Activated T-helper 1 cell treated with anti-CD3 and anti-CD28 coated beads, Interleukin-12 subunit alpha, Interleukin-12 subunit beta, Interleukin-2, Interleukin-4 antibody, amounts not matched to agents 30 ng/mL and 10 ng/mL and 1 ng/mL, durations not matched to agents 14 hours and 24 hours and 36 hours (primary cell): ENCODE data around the gene ITPR2. TPM values are rescaled to one million over a fixed set of nuclear protein-coding genes. Genes with fewer than 3 reads are reported as not detected.
"Not testable (repeated sequence)": the region's sequence is repeated elsewhere in the genome, so short reads cannot be mapped to it uniquely, and the experiment has no call there.

ENCODE experiments used
- DNase-seq: peaks from one replicate; pipeline ENCODE4 v3.0.0; 2021; ENCODE audit warnings: low spot score
- H3K27ac Mint-ChIP-seq: one replicate; pipeline ENCODE4 v1.8.0; 2021; ENCODE audit warnings: mild to moderate bottlenecking, mixed read lengths
- H3K27me3 Mint-ChIP-seq: one replicate; pipeline ENCODE4 v1.8.0; 2022; ENCODE audit warnings: mild to moderate bottlenecking, moderate library complexity, mixed read lengths; ENCODE audit not compliant: insufficient read depth
- H3K36me3 Mint-ChIP-seq: one replicate; pipeline ENCODE4 v1.8.0; 2021; ENCODE audit warnings: low read depth, mixed read lengths
- H3K4me1 Mint-ChIP-seq: one replicate; pipeline ENCODE4 v1.8.0; 2021; ENCODE audit warnings: low read depth, mixed read lengths
- H3K4me3 Mint-ChIP-seq: one replicate; pipeline ENCODE4 v1.8.0; 2021; ENCODE audit warnings: mild to moderate bottlenecking, moderate library complexity, mixed read lengths
- H3K9me3 Mint-ChIP-seq: one replicate; pipeline ENCODE4 v1.8.0; 2021; ENCODE audit warnings: mixed read lengths
- intact Hi-C: fragments of 100-400 bp; cut with micrococcal nuclease; formaldehyde crosslinking; loops from one replicate; pipeline ENCODE4 v1.15.1; 2024
- total RNA-seq: library from RNA; stranded (reverse); gene quantifications from 2 replicates; pipeline ENCODE4 v1.2.3, GENCODE V29; 2022

The ITPR2 gene
- total RNA-seq, 1 donor from 2014 or later, result 34.2 TPM

DNA sequence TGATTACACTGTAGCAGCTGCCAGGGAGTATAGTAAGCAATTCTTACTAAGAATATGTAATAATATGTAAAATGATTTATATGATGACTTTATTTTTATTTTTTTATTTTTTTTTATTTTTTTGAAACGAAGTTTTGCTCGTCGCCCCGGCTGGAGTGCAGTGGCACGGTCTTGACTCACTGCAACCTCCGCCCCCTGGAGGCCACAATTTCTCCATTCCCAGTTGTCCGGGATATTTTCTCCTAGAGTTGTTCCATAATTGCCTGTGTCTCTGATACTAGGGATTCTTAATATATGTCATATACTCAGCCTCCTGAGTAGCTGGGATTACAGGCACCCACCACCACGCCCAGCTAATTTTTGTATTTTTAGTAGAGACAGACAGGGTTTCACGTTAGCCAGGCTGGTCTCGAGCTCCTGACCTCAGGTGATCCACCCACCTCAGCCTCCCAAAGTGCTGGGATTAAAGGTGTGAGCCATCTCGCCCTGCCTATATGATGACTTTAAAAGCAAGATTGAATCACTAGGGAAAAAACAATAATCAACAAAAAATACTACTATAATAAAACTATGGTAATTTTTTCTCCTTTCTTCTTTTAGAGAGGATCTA, 12.2 kb upstream of the ITPR2 start:
- intact Hi-C loops, result no loop called here
- DNase-seq, result no peak
- H3K27me3 Mint-ChIP-seq, result peaks cover 11% of the 10 kb centered on the region

DNA sequence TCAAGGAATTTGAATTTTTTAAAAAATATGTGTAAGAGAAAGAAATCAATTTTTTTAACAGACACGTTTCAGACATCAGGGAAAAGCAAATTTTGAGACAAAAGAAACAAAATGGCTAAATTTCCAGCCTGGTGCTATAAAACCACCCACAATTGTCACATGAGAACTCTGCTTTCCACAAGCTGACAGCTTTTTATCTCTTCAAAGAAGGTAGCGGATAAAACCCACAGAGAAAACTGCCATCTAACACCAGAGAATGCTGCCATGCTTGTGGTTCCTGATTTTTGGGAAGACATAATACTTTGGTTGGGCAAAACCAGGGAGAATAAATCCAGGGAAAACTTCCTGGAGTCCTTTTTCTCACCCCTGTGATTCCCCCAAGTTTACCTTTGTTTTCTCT, 10.3 kb upstream of the ITPR2 start:
- Mint-ChIP-seq H3K27ac (no peak overlapping the region), H3K4me3 (no peak overlapping the region), H3K36me3 (no peaks in the 10 kb centered on the region), H3K4me1 (peaks cover 12% of the 10 kb centered on the region), H3K9me3 (no peaks in the 10 kb centered on the region), H3K27me3 (peaks cover 4% of the 10 kb centered on the region)
- DNase-seq, result no peak
- intact Hi-C loops, result no loop called here

More for the DNA sequence above, 12.2 kb upstream of the ITPR2 start:
- H3K4me1 Mint-ChIP-seq, result peaks cover 12% of the 10 kb centered on the region
- H3K4me3 Mint-ChIP-seq, result no peak overlapping the region
- H3K27ac Mint-ChIP-seq, result no peak overlapping the region
- H3K9me3 Mint-ChIP-seq, result no peaks in the 10 kb centered on the region
- no peaks in the 10 kb centered on the region for H3K36me3 Mint-ChIP-seq

DNA sequence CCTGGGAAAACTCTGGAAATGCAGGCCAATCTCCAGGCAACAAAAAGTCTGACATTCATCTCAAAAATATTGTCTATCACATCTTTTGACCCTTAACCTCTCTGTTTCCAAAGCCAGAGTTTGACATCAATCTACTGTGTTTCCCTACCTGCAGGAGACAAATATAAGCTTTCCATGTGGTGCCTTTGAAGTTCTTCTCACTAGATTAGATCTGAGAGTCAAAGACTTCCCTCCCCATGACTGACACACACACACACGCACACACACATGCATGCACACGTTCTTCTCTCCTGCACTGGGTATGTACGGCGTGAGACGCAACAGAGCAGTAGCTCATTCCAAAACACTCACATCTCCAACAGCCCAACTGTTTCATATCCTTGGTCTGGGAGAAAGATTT, 8.1 kb upstream of the ITPR2 start:
- H3K4me1 Mint-ChIP-seq, result peaks cover 5% of the 10 kb centered on the region
- H3K27ac Mint-ChIP-seq, result no peak overlapping the region

DNA sequence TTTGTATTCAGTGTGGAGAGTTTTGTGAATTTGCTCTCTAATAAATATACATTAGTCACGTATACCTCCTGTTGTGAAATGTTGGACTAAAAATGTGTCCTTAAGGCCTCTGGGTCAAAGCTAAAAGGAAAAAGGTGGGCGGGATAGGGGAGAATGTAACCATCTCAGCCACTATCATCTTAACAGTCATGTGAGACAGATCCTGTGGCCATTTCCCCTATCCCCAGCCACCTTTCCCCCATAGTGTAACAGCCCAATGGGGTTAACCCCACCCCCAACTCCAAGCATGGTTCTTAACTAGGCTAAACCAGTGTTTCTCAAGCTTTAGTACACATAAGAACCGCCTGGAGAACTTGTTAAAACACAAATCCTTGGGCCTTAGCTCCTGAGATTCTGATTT, 6.5 kb upstream of the ITPR2 start:
- Mint-ChIP-seq H3K4me1 (peaks cover 5% of the 10 kb centered on the region), H3K36me3 (no peaks in the 10 kb centered on the region), H3K27me3 (no peaks in the 10 kb centered on the region), H3K4me3 (no peak overlapping the region), H3K27ac (no peak overlapping the region), H3K9me3 (no peaks in the 10 kb centered on the region)
- DNase-seq, result no peak
- intact Hi-C loops, result loop anchor here (10.0 kb wide), 2 partner anchors 405 kb away; partner anchors contain the start of gene STK38L

More for the DNA sequence above, 8.1 kb upstream of the ITPR2 start:
- Mint-ChIP-seq H3K27me3 (no peaks in the 10 kb centered on the region), H3K36me3 (no peaks in the 10 kb centered on the region), H3K9me3 (no peaks in the 10 kb centered on the region), H3K4me3 (no peak overlapping the region)
- no peak for DNase-seq
- intact Hi-C loops, result no loop called here

DNA sequence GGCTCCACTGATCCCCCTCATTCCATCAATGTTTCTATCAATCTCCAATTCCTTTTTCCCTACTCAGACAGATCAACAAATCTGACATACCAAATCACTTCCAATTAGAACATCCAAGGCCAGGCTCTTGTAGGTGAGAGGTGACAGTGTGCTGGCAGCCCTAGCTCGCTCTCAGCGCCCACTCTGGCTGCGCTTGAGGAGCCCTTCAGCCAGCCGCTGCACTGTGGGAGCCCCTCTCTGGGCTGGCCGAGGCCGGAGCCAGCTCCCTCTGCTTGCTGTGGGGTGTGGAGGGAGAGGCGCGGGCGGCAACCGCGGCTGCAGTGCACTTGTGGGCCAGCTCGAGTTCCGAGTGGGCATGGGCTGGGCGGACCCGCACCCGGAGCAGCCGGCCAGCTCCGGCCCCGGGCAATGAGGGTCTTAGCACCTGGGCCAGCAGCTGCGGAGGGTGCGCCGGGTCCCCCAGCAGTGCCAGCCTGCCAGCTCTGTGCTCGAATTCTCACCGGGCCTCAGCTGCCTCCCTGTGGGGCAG, 6.0 kb upstream of the ITPR2 start:
- intact Hi-C loops, result loop anchor here (10.0 kb wide), 2 partner anchors 404 to 406 kb away; partner anchors contain the start of gene STK38L
- H3K4me1 Mint-ChIP-seq, result peaks cover 9% of the 10 kb centered on the region

DNA sequence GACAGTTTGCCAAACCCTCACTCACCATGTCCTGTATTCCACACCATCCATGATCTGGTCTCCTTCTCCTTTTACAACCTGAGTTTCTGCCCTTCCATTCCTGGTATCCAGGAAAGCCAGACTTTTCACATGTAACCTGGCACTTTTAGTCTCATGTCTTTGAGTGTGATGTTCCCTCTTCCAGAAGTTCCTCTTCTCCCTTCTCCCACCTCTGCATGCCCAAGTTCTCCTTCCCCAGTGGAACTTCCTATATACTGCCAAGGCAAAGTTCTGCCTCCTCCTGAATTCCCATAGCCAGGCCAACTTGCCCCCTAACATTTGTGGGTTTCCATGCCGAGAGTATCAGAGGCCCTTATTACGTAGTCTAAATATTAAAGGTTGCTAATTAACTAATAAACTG, 3.2 kb upstream of the ITPR2 start:
- H3K27ac Mint-ChIP-seq, result no peak overlapping the region
- peaks cover 23% of the 10 kb centered on the region for H3K4me1 Mint-ChIP-seq
- peaks cover 3% of the 10 kb centered on the region for H3K36me3 Mint-ChIP-seq
- DNase-seq, result no peak
- no peak overlapping the region for H3K4me3 Mint-ChIP-seq
- H3K27me3 Mint-ChIP-seq, result peaks cover 5% of the 10 kb centered on the region
- H3K9me3 Mint-ChIP-seq, result no peaks in the 10 kb centered on the region
- intact Hi-C loops, result loop anchor here (10.0 kb wide), 2 partner anchors 401 to 409 kb away; partner anchors contain the start of gene STK38L

More for the DNA sequence above, 6.0 kb upstream of the ITPR2 start:
- peaks cover 3% of the 10 kb centered on the region for H3K27me3 Mint-ChIP-seq
- H3K27ac Mint-ChIP-seq, result no peak overlapping the region
- H3K9me3 Mint-ChIP-seq, result no peaks in the 10 kb centered on the region
- H3K4me3 Mint-ChIP-seq, result no peak overlapping the region
- no peak for DNase-seq
- no peaks in the 10 kb centered on the region for H3K36me3 Mint-ChIP-seq

DNA sequence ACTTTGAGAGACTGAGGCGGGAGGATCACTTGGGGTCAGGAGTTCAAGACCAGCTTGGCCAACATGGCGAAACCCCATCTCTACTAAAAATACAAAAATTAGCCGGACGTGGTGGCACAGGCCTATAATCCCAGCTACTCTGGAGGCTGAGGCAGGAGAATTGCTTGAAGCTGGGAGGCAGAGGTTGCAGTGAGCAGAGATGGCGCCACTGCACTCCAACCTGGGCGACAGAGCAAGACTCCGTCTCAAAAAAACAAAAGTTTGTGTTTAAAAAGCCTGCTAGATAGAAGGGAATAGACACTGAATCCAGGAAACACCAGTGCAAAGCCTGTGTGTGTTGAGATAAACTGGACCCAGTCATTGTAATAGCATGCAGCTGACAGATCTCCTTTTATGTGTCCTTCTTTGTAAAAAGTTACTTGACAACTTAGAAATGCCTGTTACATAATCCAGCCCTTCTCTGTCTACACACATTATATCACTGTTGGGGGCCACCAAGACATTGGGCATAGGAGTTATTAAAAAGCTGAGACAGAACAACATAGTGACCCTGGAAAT, 1.6 kb upstream of the ITPR2 start:
- H3K27me3 Mint-ChIP-seq, H3K27ac Mint-ChIP-seq, DNase-seq, H3K9me3 Mint-ChIP-seq, H3K36me3 Mint-ChIP-seq: not testable (repeated sequence)
- Mint-ChIP-seq H3K4me1 (peaks cover 33% of the 10 kb centered on the region), H3K4me3 (peak overlapping the region; percentile 20)
- intact Hi-C loops, result loop anchor here (5.0 to 10.0 kb wide), 5 partner anchors 132 to 878 kb away; partner anchors contain the start of genes BMAL2, MRPS35 and STK38L

DNA sequence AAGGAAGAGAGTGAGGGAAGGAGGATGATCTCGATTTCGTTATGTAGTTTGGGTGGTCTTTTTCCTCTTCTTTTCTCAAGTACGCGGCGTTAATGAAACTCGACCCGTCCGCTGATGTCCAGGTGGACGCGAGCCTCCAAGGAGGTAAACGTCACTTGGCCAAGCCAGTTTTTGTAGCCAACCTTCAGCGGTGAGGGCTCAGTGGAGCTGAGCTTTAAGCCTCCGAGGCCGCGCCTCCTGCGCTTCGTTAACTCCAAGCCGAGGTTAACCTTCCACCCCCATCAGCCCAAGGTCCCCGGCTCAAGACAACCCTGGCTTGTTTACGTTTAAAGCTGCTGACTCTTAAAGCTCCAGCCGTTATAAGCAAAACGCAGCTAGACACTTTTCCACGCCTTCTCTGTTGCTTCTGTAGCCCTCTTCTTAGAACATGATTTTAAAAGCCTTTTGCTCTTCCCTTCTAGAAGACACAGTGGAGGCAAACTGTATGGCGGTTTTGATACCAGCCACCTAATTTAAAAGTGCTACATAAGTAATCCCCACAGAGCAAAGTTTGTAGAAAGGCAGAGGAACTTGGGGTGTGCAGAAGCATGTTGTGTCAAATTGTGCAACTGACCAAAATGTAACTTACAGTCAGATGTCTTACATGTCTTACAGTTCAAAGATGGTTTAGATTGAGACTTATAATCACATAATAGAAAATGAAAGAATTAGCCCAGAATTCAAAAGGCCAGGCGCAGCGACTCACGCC, 923 bp upstream of the ITPR2 start:
- Mint-ChIP-seq H3K27me3 (peaks cover 5% of the 10 kb centered on the region), H3K27ac (peak overlapping the region; percentile 81), H3K4me1 (peaks cover 33% of the 10 kb centered on the region), H3K9me3 (no peaks in the 10 kb centered on the region), H3K36me3 (peaks cover 9% of the 10 kb centered on the region), H3K4me3 (peak overlapping the region; percentile 88)
- intact Hi-C loops, result loop anchor here (1.0 to 10.0 kb wide), 12 partner anchors 19 to 1639 kb away; partner anchors contain the start of genes BMAL2, DNAI7, ETFRF1 and MED21
- DNase-seq, result peak; percentile 29

DNA sequence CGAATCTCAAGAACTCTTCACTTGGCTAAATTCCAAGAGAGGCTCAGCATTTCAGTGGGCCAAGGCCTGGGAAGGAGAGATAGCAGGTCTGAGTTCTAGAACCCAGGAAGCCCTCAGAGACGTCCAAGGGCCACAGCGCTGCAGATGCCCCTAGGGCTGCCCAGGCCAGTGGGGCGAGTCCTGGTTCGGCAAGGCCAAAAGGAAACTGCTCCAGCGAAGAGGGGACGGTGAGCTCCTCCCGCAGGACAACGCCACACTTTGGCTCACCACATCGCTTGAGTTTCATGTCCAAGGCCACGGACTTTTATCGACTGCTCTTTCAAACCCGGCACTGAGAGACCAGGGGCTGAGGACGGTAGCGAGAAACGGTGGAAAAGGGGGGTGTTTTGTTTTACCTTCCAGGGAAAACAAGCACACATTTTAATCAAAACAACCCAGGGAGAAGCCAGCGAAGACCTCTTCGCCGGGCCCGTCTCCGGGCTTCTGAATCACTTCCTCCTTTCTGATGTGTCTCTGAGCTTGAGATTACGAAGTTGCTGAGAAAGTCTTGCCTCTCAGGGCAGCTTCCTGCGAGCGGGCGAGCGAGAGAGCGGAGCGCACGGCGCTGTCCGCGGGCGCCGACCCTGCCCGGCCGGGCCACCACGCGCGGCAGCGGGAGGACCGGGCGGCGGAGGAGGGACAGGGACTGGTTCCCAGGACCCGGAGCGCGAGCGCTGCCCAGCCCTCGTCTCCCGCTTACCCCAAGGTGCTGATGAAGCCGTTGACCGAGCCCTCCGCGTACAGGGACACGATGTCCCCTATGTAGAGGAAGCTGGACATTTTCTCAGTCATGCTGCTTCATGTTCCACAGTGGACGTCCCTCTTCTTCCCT, 808 bp downstream of the ITPR2 start:
- Mint-ChIP-seq H3K4me3 (peak overlapping the region; percentile 99), H3K4me1 (peaks cover 46% of the 10 kb centered on the region), H3K27me3 (peaks cover 5% of the 10 kb centered on the region), H3K27ac (peak overlapping the region; percentile 98), H3K36me3 (peaks cover 9% of the 10 kb centered on the region), H3K9me3 (no peaks in the 10 kb centered on the region)
- DNase-seq, result peak; percentile 59
- intact Hi-C loops, result loop anchor here (1.0 to 10.0 kb wide), 6 partner anchors 106 to 880 kb away; partner anchors contain the start of genes BMAL2, FGFR1OP2, MRPS35 and STK38L

DNA sequence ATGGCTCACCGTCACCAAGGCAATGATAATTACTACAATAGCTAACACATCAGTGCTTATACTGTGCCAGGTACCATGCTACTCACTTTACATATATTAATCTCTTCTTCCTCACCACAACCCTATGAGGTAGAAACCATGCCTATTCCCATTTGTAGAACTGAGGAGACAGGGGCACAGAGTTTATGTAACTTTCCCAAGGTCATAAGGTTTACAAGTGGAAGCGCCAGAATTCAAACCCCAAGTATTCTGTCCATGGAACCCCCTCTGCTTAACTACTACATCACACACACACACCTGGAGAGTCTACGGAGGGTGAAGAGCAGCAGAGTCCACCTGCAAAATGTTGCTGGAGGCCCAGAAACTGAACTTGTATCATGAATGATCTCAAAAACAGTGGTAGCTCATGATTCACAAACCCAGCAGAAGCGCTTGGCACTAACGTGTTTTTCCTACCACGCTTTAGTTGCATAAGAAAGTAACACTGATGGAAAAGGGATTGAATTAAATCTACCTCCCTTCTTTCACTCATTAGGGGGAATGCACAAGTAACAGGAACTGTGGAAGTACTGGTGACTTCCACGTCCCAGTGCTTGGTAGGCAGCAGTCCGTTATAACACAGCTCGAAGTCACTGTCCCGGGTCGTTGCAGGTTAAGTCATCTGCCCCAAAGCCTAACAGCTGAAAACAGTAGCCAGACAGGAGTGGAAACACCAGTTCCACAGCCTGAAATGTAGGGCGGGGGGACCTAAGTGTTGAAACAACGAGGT, 2.0 kb downstream of the ITPR2 start:
- Mint-ChIP-seq H3K4me3 (peak overlapping the region; percentile 82), H3K36me3 (peaks cover 13% of the 10 kb centered on the region), H3K27me3 (peaks cover 5% of the 10 kb centered on the region), H3K9me3 (no peaks in the 10 kb centered on the region), H3K27ac (peak overlapping the region; percentile 40), H3K4me1 (peaks cover 56% of the 10 kb centered on the region)
- intact Hi-C loops, result loop anchor here (5.0 to 10.0 kb wide), 5 partner anchors 129 to 881 kb away; partner anchors contain the start of genes BMAL2, MRPS35 and STK38L
- no peak for DNase-seq

DNA sequence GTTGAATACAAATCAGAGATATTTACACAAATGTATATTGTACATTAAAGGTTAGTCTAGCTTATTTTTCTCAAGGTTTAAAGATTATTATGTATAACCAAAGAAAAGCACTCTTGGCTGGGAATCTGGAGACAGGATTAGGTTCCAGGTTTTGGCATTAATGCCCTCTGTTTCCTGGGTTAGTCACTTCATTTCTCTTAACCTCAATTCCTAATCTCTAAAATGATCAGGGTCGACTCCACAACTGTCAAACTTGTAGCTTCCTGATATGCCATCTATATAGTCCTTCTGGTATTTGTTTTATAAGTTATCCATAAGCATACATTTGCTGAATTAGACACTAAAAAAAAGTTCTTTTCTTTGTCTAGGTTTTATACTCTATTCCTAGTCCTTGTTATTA, 2.6 kb downstream of the ITPR2 start:
- intact Hi-C loops, result loop anchor here (5.0 to 10.0 kb wide), 5 partner anchors 128 to 882 kb away; partner anchors contain the start of genes BMAL2, MRPS35 and STK38L
- H3K4me1 Mint-ChIP-seq, result peaks cover 62% of the 10 kb centered on the region
- H3K9me3 Mint-ChIP-seq, result no peaks in the 10 kb centered on the region
- H3K4me3 Mint-ChIP-seq, result peak overlapping the region; percentile 82
- no peak for DNase-seq
- H3K27ac Mint-ChIP-seq, result no peak overlapping the region
- H3K27me3 Mint-ChIP-seq, result peaks cover 5% of the 10 kb centered on the region
- peaks cover 13% of the 10 kb centered on the region for H3K36me3 Mint-ChIP-seq
